ENCODE data around the gene ANKRD33B. TPM values are rescaled to one million over a fixed set of nuclear protein-coding genes. Genes with fewer than 3 reads are reported as not detected.
"Not testable (repeated sequence)": the region's sequence is repeated elsewhere in the genome, so short reads cannot be mapped to it uniquely, and the experiment has no call there.

The ANKRD33B gene
- total RNA-seq, 3 donors from 2014 or later = 3.3 to 5.3 (median 3.8) TPM

DNA sequence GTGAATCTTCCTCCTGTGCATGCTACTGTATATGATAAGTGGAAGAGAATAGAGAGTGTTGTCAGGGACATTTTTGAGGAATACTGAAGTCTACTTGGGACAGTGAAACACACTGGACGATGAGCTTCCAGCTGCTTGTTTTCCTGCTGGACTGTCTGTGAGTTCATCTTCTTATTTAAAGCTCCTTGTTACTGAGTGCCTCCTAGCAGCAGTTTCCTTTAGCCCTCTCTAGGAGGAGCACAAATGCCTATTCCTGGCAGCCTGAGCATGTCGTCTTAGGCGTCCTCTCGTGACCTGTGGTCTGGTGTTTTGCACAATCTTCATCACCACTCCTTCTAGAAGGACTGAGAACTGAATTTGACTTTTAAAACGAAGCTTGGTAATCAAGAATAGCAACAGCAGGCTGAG, 43.8 kb downstream of the ANKRD33B start:
- H3K4me3 ChIP-seq = no peak overlapping the region
- DNase-seq (ENCODE audit: low spot score in 2 of 2) = no peak
- no peaks in the 10 kb centered on the region for H3K4me1 ChIP-seq
- no peaks in the 10 kb centered on the region for H3K27me3 ChIP-seq
- intact Hi-C loops (cut with DNase I; ENCODE audit: low total_unique reads) = no loop called here
- H3K9me3 ChIP-seq = no peaks in the 10 kb centered on the region
- H3K27ac ChIP-seq = peak overlapping the region; percentile 5 to 53
- no peaks in the 10 kb centered on the region for H3K36me3 ChIP-seq
- TF ChIP-seq POLR2AphosphoS5 (IDR thresholded peaks at IDR 0.05) = peak; percentile 26 to 61 (median 30)
- TF ChIP-seq, protein P1, sequence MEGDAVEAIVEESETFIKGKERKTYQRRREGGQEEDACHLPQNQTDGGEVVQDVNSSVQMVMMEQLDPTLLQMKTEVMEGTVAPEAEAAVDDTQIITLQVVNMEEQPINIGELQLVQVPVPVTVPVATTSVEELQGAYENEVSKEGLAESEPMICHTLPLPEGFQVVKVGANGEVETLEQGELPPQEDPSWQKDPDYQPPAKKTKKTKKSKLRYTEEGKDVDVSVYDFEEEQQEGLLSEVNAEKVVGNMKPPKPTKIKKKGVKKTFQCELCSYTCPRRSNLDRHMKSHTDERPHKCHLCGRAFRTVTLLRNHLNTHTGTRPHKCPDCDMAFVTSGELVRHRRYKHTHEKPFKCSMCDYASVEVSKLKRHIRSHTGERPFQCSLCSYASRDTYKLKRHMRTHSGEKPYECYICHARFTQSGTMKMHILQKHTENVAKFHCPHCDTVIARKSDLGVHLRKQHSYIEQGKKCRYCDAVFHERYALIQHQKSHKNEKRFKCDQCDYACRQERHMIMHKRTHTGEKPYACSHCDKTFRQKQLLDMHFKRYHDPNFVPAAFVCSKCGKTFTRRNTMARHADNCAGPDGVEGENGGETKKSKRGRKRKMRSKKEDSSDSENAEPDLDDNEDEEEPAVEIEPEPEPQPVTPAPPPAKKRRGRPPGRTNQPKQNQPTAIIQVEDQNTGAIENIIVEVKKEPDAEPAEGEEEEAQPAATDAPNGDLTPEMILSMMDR (IDR thresholded peaks at IDR 0.05) = no peak

DNA sequence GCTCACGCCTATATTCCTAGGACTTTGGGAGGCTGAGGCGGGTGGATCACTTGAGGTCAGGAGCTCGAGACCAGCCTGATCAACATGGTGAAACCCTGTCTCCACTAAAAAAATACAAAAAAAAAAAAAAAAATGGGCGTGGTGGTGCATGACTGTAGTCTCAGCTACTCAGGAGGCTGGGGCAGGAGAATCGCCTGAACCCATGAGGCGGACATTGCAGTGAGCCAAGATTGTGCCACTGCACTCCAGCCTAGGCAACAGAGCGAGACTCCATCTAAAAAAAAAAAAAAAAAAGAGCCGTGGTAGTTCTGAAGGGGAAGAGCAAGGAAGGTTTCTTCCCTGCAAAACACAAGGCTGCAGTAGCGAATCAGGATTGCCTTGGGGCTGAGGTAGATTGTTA, 44.2 kb downstream of the ANKRD33B start:
- peak overlapping the region; percentile 5 to 53 for H3K27ac ChIP-seq
- H3K36me3 ChIP-seq; intact Hi-C loops (cut with DNase I; ENCODE audit: low total_unique reads); H3K4me1 ChIP-seq; H3K9me3 ChIP-seq; H3K4me3 ChIP-seq; H3K27me3 ChIP-seq; DNase-seq (ENCODE audit: low spot score in 2 of 2): not testable (repeated sequence)

DNA sequence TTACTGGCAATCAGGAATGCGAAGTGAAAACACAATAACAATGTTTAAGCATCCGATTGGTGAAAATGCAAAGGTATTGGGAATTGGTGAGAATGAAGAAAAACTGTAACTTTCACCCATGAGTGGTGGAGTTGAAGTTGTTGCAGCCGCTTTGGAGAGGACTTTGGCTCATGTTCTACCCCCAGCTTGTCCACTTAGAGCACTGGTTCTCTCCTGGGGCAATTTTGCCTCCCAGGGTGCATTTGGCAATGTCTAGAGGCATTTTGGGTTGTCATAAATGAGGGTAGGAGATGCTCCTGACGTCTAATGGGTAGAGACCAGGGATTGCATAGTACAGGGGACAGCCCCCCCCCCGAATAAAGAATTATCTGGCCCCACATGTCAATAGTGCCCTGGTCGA, 46.2 kb downstream of the ANKRD33B start:
- no peaks in the 10 kb centered on the region for H3K36me3 ChIP-seq
- no peak for DNase-seq (ENCODE audit: low spot score in 2 of 2)
- H3K27ac ChIP-seq = no peak overlapping the region
- no peaks in the 10 kb centered on the region for H3K9me3 ChIP-seq
- no peak overlapping the region for H3K4me3 ChIP-seq
- no peaks in the 10 kb centered on the region for H3K27me3 ChIP-seq
- TF ChIP-seq, protein P1 (IDR thresholded peaks at IDR 0.05) = no peak
- intact Hi-C loops (cut with DNase I; ENCODE audit: low total_unique reads) = no loop called here
- no peaks in the 10 kb centered on the region for H3K4me1 ChIP-seq

DNA sequence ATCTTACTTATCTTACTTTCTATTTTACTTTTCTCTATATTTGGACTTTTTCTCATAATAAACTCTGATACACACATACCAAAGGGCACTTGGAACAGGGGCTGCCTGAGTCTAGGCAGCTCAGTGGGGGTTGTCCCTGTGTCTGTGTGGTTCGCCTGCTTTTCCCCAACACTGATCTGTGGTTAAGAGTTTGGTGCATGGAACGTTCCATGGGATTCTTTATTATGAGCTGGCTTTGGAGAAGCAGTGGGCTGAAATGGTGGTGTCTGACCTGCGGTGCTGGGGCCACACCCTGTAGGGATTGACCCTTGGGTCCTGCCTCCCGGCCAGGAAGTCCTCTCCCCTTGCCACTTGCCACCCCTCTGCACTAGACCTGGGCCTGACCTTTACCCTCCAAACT, 47.4 kb downstream of the ANKRD33B start:
- no peaks in the 10 kb centered on the region for H3K36me3 ChIP-seq
- H3K27me3 ChIP-seq = no peaks in the 10 kb centered on the region
- TF ChIP-seq, protein P1 (IDR thresholded peaks at IDR 0.05) = no peak
- TF ChIP-seq POLR2A (IDR thresholded peaks at IDR 0.05) (no peak), POLR2AphosphoS5 (IDR thresholded peaks at IDR 0.05) (no peak)
- H3K4me3 ChIP-seq = no peak overlapping the region
- DNase-seq (ENCODE audit: low spot score in 2 of 2) = no peak
- intact Hi-C loops (cut with DNase I; ENCODE audit: low total_unique reads) = no loop called here
- no peaks in the 10 kb centered on the region for H3K4me1 ChIP-seq
- H3K9me3 ChIP-seq = no peaks in the 10 kb centered on the region
- H3K27ac ChIP-seq = no peak overlapping the region

DNA sequence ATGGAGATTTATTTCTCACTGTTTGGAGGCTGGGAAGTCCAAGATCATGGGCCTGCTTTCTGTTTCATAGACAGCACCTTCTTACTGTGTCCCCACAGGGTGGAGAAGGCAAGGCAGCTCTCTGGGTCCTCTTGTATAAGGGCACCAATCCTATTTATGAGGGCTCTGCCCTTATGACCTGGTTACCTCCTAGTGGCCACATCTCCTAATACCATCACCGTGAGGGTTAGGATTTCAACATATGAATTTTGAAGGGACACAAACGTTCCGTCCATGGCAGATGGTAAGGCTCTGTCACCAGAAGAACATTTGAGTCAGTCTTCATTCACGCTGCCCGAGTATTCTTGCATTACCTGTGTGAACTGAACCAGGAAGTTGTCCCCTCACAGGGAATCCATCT, 48.4 kb downstream of the ANKRD33B start:
- Histone ChIP-seq H3K27ac (no peak overlapping the region), H3K27me3 (no peaks in the 10 kb centered on the region), H3K9me3 (no peaks in the 10 kb centered on the region), H3K36me3 (no peaks in the 10 kb centered on the region), H3K4me3 (no peak overlapping the region), H3K4me1 (no peaks in the 10 kb centered on the region)
- intact Hi-C loops (cut with DNase I; ENCODE audit: low total_unique reads) = no loop called here
- no peak for DNase-seq (ENCODE audit: low spot score in 2 of 2)
- no peak for TF ChIP-seq POLR2AphosphoS5 (IDR thresholded peaks at IDR 0.05)
- TF ChIP-seq, protein P1 (IDR thresholded peaks at IDR 0.05) = no peak
- no peak for TF ChIP-seq POLR2A (IDR thresholded peaks at IDR 0.05)

DNA sequence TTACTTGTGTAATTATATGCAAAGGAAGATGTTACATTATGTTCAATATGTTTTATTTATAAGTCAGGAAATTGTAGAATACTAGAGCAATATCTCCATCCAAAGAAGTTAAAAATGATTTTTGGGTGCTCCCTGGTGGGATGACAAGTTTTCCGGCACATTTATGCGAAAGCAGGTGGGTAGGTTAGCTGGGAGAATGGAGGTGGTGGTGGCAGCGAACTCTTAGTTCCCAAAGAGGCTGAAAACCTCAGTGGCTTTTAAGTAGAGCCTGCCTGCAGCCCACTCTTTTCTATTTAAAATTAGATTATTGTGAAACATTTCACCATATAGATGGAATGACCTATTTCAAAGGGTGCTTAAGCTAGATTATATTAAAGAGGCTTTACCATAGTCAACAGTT, 51.8 kb downstream of the ANKRD33B start:
- no peaks in the 10 kb centered on the region for H3K36me3 ChIP-seq
- no peaks in the 10 kb centered on the region for H3K4me1 ChIP-seq
- no peak for DNase-seq (ENCODE audit: low spot score in 2 of 2)
- no peaks in the 10 kb centered on the region for H3K27me3 ChIP-seq
- TF ChIP-seq, protein P1 (IDR thresholded peaks at IDR 0.05) = no peak
- TF ChIP-seq POLR2AphosphoS5 (IDR thresholded peaks at IDR 0.05) = no peak
- no peak for TF ChIP-seq POLR2A (IDR thresholded peaks at IDR 0.05)
- no peaks in the 10 kb centered on the region for H3K9me3 ChIP-seq
- intact Hi-C loops (cut with DNase I; ENCODE audit: low total_unique reads) = no loop called here
- no peak overlapping the region for H3K4me3 ChIP-seq
- no peak overlapping the region for H3K27ac ChIP-seq

Data from breast epithelium (tissue), 4 donors.